Measurements from ENCODE around the gene DAB2IP.

The DAB2IP gene

GRCh38 chr9:121744687-121745395, 93.4 kb downstream of the DAB2IP start:
- no peak for DNase-seq (ENCODE audit: low read depth)

- DNase-seq (ENCODE audit: low read depth): no peak
Observed at GRCh38 chr9:121745396-121745695, 93.9 kb downstream of the DAB2IP start.

GRCh38 chr9:121746411-121746810, 95.0 kb downstream of the DAB2IP start:
- no peak for DNase-seq (ENCODE audit: low read depth)

GRCh38 chr9:121746866-121747265, 95.4 kb downstream of the DAB2IP start:
- DNase-seq (ENCODE audit: low read depth): no peak

- no peak for DNase-seq (ENCODE audit: low read depth)
Observed at GRCh38 chr9:121748074-121748473, 96.6 kb downstream of the DAB2IP start.

GRCh38 chr9:121748727-121749423, 97.4 kb downstream of the DAB2IP start:
- no peak for DNase-seq (ENCODE audit: low read depth)

- no peak for DNase-seq (ENCODE audit: low read depth)
Observed at GRCh38 chr9:121749614-121750013, 98.2 kb downstream of the DAB2IP start.

GRCh38 chr9:121750259-121750714, 98.9 kb downstream of the DAB2IP start:
- no peak for DNase-seq (ENCODE audit: low read depth)

GRCh38 chr9:121750715-121751623, 99.5 kb downstream of the DAB2IP start:
- no peak for DNase-seq (ENCODE audit: low read depth)

- DNase-seq (ENCODE audit: low read depth): no peak
Observed at GRCh38 chr9:121751686-121752445, 100.4 kb downstream of the DAB2IP start.

GRCh38 chr9:121752929-121753328, 101.5 kb downstream of the DAB2IP start:
- no peak for DNase-seq (ENCODE audit: low read depth)

GRCh38 chr9:121753802-121754654, 102.6 kb downstream of the DAB2IP start:
- DNase-seq (ENCODE audit: low read depth): no peak

GRCh38 chr9:121754655-121755436, 103.4 kb downstream of the DAB2IP start:
- no peak for DNase-seq (ENCODE audit: low read depth)

GRCh38 chr9:121755581-121755980, 104.1 kb downstream of the DAB2IP start:
- DNase-seq (ENCODE audit: low read depth): no peak

- DNase-seq (ENCODE audit: low read depth): no peak
Observed at GRCh38 chr9:121756474-121757280, 105.2 kb downstream of the DAB2IP start.

GRCh38 chr9:121757281-121757585, 105.8 kb downstream of the DAB2IP start:
- DNase-seq (ENCODE audit: low read depth): no peak

GRCh38 chr9:121758693-121759092, 107.3 kb downstream of the DAB2IP start:
- DNase-seq (ENCODE audit: low read depth): no peak

GRCh38 chr9:121759996-121760395, 108.6 kb downstream of the DAB2IP start:
- DNase-seq (ENCODE audit: low read depth): no peak

GRCh38 chr9:121760571-121760970, 109.1 kb downstream of the DAB2IP start:
- no peak for DNase-seq (ENCODE audit: low read depth)

GRCh38 chr9:121763131-121763530, 111.7 kb downstream of the DAB2IP start:
- DNase-seq (ENCODE audit: low read depth): no peak

Data from HS-27A (cell line).